HG02623 (cell line): Measurements from ENCODE around the gene PABPC1L.

Source experiments
- ATAC-seq: cut with Tn5 transposase; IDR thresholded peaks from one replicate; pipeline ENCODE4 v1.9.1; 2021; ENCODE audit warnings: moderate library complexity; ENCODE audit not compliant: unreplicated experiment

The PABPC1L gene

DNA sequence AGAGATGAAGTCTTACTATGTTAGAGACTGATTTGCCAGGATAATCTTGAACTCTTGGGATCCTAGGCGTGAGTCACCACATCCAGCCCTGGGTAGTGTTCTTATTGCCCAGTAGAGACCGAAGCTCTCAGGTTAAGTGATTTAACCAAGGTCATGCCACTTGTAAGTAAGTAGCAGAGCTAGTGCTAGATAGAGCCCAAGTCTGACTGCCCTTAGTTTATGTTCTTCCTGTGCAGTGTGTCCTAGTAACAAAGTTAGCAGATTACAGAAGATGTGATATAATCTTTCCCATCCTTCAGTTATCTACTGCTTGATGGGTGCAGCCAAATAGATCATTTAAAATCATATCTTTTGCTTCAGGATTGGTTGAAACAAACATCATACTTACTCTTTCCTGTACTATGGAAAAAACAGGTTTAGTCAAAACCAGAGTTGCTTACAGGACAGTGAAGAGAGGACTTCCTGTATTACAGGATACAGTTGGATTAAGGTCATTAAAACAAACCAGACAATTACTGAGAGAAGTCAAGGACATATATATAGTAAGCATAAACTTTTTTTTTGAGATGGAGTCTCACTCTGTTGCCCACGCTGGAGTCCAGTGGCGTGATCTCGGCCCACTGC is 9.5 kb upstream of the PABPC1L start:
- no peak for ATAC-seq

DNA sequence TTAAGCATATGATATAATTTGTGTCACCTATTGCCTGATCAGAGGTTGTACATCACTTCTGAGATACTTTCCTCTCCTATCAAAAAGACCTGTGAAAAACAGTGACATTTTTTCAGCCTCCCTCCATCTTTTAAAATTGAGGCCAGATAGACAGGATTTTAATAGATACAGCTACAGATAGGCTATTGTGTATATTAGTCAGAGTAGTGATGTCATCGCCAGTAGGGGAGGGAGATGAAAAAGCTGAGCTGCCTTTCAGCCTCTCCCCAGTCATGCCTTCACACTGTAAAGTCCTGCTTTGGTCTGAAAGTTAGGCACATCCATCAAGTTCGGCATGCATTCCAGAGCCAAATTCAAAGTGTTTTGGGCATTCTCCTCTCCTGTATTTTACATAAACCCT is 7.9 kb upstream of the PABPC1L start:
- no peak for ATAC-seq

DNA sequence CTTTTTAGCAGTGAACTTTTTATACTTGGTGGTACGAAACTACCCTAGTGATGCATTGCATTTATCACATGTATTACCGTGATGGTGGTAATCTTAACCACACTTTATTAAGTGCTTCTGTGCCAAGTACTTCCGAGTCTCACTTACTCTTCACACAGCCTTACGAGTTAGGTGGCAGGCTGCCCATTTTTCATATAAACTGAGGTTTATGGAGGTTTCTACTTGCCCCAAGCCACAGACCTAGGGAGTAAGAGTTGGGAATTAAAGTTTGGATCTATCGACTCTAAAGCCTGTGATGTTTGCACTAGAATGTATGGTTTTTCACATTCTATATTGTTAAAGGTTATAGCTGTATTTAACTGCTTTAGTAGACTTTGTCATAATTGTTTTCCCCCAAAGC is 5.5 kb upstream of the PABPC1L start:
- no peak for ATAC-seq

DNA sequence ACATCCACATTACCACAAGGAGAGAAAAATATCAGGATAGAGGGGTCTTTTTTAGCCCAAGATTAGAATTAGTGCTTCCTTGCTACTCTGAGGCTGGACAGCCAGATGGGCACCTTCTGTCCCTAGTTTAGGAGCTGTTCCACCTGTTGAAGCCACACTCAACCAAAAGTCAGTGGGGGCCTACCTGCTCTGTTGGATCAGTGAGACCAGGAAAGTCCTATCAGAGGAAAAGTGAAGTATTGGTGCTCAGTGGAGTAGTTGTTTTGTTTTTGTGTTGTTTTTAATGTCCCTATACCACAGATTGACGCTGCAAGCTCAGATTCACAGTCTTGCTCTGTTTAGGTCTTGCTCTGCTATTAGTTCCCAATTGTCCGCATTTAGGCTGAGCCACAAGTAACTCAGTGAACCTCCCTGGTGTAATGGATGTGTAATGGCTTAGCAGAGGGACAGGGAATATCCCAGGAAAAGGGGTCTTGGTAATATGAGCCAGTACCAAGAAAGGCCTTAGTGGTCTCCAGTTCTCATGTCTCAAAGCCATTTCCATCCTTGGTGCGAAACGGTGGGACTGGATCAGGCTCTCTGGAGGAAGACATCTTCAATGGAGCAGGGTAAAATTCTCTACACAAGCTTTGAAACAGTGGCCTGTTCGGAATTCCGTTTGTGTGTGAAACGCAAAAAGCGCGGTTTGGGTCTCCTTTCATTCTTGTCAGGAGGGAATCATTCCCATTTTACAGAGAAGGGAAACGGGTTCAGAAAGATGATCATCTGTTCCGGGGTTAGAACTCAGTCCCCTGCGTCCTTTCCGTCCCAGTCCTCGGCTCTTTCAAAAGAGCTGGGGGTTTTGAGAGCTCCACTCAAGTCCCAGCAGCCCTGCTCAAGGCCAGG is 631 bp upstream of the PABPC1L start:
- ATAC-seq = no peak

DNA sequence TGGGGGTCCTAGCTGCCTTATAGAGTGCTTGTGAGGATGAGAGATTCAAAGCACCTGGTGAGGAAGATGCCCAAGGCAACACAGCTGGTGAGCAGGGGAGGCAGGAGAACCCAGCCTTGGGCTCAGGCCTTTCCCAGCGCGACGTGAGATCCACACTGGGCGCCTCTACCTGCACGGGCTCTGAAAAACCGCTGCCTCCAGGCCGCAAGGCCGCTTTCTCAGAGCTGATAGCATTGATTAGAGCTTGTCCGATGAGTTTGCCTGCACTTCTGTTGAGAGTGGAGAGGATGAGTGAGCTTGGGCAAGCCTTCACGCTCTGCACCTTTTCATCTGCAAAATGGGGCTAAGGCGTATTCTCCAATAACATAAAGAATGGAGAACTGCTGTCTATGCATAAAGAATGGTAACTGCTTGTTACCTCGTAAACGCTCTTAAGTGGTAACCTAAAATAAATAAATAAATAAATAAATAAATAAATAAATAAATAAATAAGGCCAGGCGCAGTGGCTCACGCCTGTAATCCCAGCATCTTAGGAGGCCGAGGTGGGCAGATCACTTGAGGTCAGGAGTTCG is 916 bp downstream of the PABPC1L start:
- no peak for ATAC-seq

DNA sequence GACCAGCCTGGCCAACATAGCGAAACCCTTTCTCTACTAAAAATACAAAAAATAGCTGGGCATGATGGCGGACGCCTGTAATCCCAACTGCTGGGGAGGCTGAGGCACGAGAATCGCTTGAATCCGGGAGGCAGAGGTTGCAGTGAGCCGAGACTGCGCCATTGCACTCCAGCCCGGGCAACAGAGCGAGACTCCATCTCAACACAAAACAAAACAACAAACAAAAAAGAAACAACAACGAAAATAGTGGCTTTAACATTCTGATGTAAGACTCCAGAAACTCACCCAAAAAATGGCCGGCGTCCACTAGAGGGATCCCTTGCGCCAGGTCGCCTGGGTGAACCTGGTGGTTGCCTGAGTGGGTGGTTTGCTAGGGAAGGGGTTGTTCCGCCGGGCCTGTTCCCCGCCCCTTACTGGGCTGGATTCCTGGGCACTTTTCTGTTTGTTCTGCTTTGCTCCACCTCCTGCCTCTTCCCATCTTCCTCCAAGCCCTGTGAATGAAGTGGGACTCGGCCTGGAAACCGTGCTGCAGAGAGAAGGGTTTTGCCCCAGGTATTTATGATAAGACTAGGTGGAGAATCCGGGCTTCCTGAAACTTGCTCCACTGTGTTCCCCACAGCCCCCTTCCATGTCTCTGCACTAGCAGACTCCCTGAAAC is 1.5 kb downstream of the PABPC1L start:
- no peak for ATAC-seq

DNA sequence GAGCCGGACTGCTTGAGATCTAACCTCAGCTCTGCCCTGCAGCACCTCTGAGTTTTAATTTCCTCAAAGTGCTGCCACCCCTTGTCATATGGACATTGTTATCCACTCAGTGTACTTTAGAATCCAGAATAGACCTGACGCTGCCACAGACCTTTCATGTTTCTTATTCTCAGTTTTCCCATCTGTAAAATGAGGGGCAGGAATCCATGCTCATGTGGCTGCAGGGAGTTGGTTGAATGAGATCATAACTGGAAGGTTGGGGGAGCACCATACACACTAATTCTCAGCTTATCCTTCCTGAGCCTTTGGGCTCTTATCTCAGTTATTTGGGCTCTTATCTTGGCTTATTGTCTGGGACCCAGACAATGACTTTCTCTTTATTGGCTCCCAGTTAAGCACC is 2.3 kb downstream of the PABPC1L start:
- ATAC-seq = no peak

DNA sequence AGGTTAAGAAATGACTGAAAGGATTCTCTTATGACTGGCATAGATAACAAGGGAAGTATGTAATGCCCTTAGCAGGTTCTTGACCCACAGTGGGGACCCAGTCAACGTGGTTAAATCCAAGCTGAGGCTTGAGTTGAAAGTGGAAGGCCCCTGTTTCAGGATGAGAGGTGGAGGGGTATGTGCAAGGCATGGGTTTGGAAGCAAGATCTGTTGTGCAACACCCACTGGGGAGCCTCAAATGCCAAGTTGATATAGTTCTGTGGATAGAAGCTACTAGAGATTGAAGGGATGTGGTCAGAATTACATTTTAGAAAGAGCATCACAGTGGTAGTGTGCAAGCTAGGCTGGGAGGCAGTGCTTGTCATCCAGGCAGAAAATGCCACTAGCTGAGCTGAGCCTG is 5.1 kb downstream of the PABPC1L start:
- ATAC-seq = no peak

DNA sequence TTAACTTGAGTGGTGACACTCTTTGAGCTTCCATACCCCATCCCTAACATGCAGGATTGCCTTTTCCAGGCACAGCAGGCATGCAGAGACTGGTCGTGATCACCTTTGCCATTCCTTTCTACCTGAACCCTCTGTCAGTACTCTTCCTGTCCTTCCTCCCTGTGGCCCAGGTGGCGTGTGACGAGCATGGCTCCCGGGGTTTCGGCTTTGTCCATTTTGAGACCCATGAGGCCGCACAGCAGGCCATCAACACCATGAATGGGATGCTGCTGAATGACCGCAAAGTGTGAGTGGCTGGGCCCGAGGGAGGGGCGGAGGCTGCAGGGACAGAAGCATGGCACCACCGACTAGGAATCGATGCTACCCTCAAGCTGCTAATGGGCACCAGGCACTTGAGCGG is 6.7 kb downstream of the PABPC1L start:
- ATAC-seq = no peak

DNA sequence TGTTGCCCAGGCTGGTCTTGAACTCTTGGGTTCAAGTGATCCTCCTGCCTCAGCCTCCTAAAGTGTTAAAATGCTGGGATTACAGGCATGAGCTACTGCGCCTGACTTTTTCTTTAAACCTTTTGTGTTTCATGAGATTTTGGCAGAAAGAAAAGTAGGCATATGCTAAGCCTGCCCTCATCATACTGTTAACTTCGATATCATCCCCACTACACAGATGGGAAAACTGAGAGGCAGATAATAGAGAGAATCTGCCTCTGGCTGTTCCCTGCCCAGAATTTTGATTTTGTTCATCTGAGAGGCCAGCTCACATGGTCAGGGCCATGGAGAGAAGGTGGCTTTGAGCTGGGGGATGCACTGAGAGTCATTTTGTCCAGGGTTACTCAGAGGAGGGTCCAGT is 7.5 kb downstream of the PABPC1L start:
- ATAC-seq = no peak

DNA sequence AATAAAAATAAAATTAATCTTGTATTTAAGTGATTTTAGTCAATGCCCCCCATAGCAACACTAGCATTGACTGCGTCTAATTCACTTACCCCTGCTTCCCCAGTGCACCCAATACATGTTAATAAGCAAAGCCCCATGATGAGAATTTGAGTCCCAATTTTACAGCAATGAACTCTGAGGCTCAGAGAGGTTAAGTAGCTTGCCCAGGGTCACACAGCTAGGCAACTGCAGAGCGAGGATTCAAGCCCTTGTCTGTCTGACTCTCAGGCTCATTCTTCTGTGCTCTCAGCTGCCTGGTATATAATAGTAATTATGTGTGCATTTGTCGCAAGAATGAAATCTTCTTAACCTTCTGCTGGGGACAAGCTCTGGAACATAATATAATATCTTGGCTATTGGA is 8.5 kb downstream of the PABPC1L start:
- ATAC-seq = no peak

DNA sequence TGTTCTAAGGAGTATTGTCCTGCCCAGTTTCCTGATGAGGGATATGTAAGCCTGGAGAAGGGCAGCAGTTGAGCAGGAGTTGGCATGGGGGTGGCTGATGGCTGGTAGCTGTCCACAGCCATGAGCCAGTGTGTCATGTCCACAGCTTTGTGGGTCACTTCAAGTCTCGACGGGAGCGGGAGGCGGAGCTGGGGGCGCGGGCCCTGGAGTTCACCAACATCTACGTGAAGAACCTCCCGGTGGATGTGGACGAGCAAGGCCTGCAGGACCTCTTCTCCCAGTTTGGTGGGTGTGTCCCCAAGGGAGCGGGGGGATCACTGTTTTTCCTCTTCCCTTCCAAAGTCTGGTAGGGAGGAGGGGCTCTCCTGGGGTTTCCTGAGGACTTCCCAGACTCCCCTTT is 8.9 kb downstream of the PABPC1L start:
- no peak for ATAC-seq

DNA sequence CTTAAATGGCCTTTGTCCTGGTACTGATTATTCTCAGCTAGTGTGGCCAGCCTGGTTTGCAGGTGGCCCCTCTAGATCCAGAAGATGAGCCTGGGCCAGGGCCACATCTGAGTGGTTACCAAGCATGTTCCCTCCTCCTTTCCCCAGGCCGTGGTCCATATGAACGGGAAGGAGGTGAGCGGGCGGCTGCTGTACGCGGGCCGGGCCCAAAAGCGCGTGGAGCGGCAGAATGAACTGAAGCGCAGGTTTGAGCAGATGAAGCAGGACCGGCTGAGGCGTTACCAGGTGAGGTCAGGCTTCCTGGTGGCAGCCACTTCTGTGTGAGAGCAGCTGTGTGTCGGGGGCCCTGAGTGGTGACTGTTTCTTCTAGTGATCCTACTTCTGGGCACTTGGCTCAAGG is 11.6 kb downstream of the PABPC1L start:
- no peak for ATAC-seq

DNA sequence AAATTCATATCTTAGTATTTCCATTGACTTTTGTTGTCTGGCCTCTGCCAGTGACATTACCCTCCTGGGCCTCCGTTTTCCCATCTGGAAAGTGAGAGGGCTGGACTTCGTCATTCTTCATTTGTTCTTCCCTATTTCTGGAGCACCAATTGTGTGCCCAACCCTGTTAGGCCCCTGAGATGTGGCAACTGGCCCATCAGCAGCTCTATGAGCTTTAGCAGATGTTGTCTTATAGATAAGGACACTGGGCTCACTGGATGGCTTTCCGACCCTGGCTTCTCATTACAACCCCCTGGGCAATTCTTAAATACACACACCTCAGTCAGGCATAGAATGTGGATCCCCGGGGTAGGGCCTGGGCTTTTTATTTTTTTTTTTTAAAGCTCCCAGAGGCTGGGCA is 14.7 kb downstream of the PABPC1L start:
- no peak for ATAC-seq

DNA sequence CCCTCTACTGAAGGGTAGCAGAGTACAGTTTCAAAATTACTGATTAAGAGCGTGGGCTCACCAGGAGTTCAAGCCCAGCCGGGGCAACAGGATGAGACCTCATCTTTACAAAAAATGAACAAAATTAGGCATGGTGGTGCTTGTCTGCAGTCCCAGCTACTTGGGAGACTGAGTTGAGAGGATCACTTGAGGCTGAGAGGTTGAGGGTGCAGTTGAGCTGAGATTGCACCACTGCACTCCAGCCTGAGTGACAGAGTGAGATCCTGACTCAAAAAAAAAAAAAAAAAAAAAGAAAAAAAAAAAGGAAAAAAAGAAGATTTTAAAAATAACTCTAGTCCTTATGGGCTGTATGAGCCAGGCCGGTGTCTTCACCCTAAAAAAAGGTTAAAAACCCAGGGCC is 18.7 kb downstream of the PABPC1L start:
- no peak for ATAC-seq

DNA sequence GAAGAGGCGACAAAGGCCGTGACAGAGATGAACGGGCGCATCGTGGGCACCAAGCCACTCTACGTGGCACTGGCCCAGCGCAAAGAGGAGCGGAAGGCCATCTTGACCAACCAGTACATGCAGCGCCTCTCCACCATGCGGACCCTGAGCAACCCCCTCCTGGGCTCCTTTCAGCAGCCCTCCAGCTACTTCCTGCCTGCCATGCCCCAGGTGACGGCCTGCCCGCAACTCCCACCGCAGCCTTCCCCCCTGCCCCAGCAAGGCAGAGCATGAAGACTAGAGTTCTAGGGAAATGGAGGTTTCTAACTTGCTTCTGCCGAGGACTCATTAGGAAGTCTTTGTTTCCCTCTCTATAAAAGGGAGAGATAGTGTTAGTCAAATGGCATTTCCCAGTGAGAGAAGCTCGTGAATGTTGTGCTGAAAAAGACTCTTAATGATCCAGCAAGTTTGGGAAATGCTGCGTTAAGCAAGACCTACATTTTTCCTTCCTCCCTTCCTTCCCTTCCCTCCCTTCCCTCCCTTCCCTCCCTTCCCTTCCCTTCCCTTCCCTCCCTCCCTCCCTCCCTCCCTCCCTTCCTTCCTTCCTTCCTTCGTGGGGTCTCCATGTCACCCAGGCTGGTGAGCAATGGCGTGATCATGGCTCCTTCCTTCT is 20.8 kb downstream of the PABPC1L start:
- ATAC-seq = no peak

DNA sequence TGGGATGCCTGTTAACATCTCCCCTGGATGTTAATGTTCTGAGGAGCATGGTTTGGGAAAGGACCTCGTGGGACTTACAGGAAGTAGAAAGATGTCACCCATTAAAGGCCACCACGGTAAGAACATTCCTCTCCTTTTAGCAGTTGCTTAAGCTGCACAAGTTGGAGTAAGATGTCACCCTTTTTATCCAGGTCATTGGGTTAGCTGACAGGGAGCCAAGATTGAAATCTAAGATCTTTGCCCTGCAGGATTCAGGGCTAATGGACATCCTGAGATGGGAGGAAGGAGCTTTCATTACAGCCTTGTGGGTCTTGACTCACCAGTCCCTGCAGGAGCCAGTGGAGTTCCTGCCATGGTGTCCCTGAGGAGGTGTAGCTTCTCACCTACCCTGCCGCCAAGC is 22.1 kb downstream of the PABPC1L start:
- ATAC-seq = no peak

DNA sequence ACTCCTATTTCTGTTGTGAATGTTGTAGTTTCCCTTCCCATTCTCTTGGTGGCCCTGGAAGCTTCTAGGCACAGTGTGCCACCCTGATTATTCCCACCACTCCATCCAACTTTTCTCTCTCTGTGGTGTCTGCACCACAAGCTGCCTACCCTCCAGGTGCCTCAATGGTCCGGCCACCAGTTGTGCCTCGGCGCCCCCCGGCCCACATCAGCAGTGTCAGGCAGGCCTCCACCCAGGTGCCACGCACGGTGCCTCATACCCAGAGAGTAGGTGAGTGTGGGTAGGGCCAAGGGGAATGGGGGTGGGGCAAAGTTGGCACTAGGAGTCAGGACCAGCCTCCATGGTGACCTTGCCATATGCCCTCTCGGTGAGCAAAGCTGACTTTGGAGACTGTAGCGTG is 23.1 kb downstream of the PABPC1L start:
- ATAC-seq = no peak

DNA sequence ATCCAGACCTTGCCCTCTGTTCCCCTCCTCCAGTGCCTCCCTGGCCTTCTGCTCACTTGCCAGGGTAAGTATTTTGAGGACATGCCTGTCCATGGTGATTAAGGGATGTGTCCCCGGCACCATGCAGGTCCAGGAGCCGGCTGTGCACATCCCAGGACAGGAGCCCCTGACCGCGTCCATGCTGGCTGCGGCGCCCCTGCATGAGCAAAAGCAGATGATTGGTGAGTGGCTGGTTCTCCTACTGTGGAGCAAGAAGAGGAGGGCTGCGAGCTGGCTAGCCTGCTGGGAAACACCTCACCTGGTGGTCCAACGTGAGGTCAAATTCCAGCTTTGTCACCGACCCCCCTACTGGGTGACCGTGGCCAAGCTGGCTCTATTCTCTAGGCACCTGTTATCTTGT is 26.6 kb downstream of the PABPC1L start:
- ATAC-seq = no peak

DNA sequence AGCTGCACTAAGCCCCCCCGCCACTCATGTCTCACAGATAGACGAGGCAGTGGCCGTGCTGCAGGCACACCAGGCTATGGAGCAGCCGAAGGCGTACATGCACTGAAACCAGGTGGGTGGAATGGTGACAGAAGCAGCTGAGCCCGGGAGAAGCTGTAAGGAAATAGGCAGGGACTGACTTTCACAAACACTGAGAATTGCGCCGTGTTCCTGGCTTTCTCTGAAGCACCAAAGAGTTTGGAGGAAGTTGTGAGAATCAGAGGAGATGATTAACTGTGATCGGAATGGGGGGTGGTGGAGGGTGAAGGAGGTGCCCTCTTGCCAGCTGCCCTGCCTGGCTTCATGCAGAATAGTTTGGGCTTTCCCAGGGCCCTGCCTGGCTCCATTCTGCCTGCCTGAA is 28.8 kb downstream of the PABPC1L start:
- no peak for ATAC-seq

DNA sequence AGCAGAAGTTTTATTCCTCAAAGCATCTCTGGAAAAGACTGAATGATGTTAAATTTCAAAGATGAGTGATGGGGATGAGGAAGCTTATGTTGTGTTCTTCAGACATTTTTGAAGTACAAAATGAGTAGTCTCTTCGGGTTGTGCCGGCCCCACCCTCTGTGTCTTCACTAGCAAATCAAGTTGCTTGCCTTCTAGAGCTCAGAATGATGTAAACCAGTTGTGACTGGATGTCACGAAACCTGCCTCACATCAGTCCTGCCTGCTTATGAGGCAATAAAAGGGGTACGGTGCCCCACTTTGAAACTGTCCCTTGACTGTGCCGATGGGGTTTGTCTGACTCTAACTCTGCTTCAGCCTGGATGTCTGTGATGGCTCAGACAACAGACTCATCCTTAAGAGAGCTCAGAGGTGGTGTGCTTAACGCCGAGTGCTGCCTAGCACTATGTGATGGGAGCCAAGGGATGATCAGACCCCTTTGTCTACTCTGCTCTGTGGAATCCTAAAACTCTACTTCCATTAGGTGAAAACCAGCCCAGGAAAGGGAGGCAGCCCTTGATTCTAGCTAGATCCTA is 31.3 kb downstream of the PABPC1L start:
- no peak for ATAC-seq
